ENCODE data around the gene RALGAPB. TPM values are rescaled to one million over a fixed set of nuclear protein-coding genes. Genes with fewer than 3 reads are reported as not detected.

RALGAPB gene
- total RNA-seq, 1 donor: 42.7 TPM

- Histone ChIP-seq H3K27ac (ENCODE audit: low read depth, low read length) (no peak overlapping the region), H3K4me3 (ENCODE audit: insufficient read depth, low read length) (no peak overlapping the region), H2AFZ (ENCODE audit: low read length) (no peak overlapping the region), H4K20me1 (ENCODE audit: insufficient read depth, low read length) (no peaks in the 10 kb centered on the region), H3K9me3 (ENCODE audit: low read depth, low read length) (no peaks in the 10 kb centered on the region), H3K27me3 (ENCODE audit: insufficient read depth, low read length) (peaks cover 31% of the 10 kb centered on the region), H3K79me2 (ENCODE audit: insufficient read depth, low read length) (no peaks in the 10 kb centered on the region), H3K36me3 (ENCODE audit: insufficient read depth, low read length) (no peaks in the 10 kb centered on the region), H3K4me2 (ENCODE audit: insufficient read depth, low read length) (no peak overlapping the region), H3K4me1 (ENCODE audit: insufficient read depth, low read length) (peaks cover 6% of the 10 kb centered on the region)
- DNase-seq (ENCODE audit: insufficient read length, low spot score, missing footprints): no peak
- TF ChIP-seq CTCF (IDR thresholded peaks at IDR 0.05; ENCODE audit: extremely low read depth, low read depth, low read length): no peak
Measured at GRCh38 chr20:38616457-38616856, 143.8 kb downstream of the RALGAPB start.

- H3K27me3 ChIP-seq (ENCODE audit: insufficient read depth, low read length): peaks cover 35% of the 10 kb centered on the region
- no peaks in the 10 kb centered on the region for H3K9me3 ChIP-seq (ENCODE audit: low read depth, low read length)
- no peaks in the 10 kb centered on the region for H3K79me2 ChIP-seq (ENCODE audit: insufficient read depth, low read length)
- no peak overlapping the region for H3K27ac ChIP-seq (ENCODE audit: low read depth, low read length)
- H3K4me1 ChIP-seq (ENCODE audit: insufficient read depth, low read length): peaks cover 6% of the 10 kb centered on the region
- no peak overlapping the region for H3K4me3 ChIP-seq (ENCODE audit: insufficient read depth, low read length)
- H3K4me2 ChIP-seq (ENCODE audit: insufficient read depth, low read length): no peak overlapping the region
- no peak for TF ChIP-seq CTCF (IDR thresholded peaks at IDR 0.05; ENCODE audit: extremely low read depth, low read depth, low read length)
- H3K36me3 ChIP-seq (ENCODE audit: insufficient read depth, low read length): no peaks in the 10 kb centered on the region
- peak; percentile 77 for DNase-seq (ENCODE audit: insufficient read length, low spot score, missing footprints)
- no peaks in the 10 kb centered on the region for H4K20me1 ChIP-seq (ENCODE audit: insufficient read depth, low read length)
- H2AFZ ChIP-seq (ENCODE audit: low read length): no peak overlapping the region
Measured at GRCh38 chr20:38617011-38617829, 144.6 kb downstream of the RALGAPB start.

GRCh38 chr20:38617830-38618196 lies 145.2 kb downstream of the RALGAPB start:
- H3K4me1 ChIP-seq (ENCODE audit: insufficient read depth, low read length): peaks cover 6% of the 10 kb centered on the region
- no peaks in the 10 kb centered on the region for H3K79me2 ChIP-seq (ENCODE audit: insufficient read depth, low read length)
- no peaks in the 10 kb centered on the region for H3K36me3 ChIP-seq (ENCODE audit: insufficient read depth, low read length)
- no peak for TF ChIP-seq CTCF (IDR thresholded peaks at IDR 0.05; ENCODE audit: extremely low read depth, low read depth, low read length)
- H4K20me1 ChIP-seq (ENCODE audit: insufficient read depth, low read length): no peaks in the 10 kb centered on the region
- H3K9me3 ChIP-seq (ENCODE audit: low read depth, low read length): no peaks in the 10 kb centered on the region
- H3K4me3 ChIP-seq (ENCODE audit: insufficient read depth, low read length): no peak overlapping the region
- no peak overlapping the region for H2AFZ ChIP-seq (ENCODE audit: low read length)
- H3K4me2 ChIP-seq (ENCODE audit: insufficient read depth, low read length): no peak overlapping the region
- H3K27ac ChIP-seq (ENCODE audit: low read depth, low read length): no peak overlapping the region
- peaks cover 34% of the 10 kb centered on the region for H3K27me3 ChIP-seq (ENCODE audit: insufficient read depth, low read length)
- DNase-seq (ENCODE audit: insufficient read length, low spot score, missing footprints): no peak

- no peaks in the 10 kb centered on the region for H3K79me2 ChIP-seq (ENCODE audit: insufficient read depth, low read length)
- no peaks in the 10 kb centered on the region for H4K20me1 ChIP-seq (ENCODE audit: insufficient read depth, low read length)
- peaks cover 30% of the 10 kb centered on the region for H3K27me3 ChIP-seq (ENCODE audit: insufficient read depth, low read length)
- TF ChIP-seq CTCF (IDR thresholded peaks at IDR 0.05; ENCODE audit: extremely low read depth, low read depth, low read length): no peak
- no peak overlapping the region for H3K27ac ChIP-seq (ENCODE audit: low read depth, low read length)
- H2AFZ ChIP-seq (ENCODE audit: low read length): no peak overlapping the region
- no peak overlapping the region for H3K4me3 ChIP-seq (ENCODE audit: insufficient read depth, low read length)
- no peaks in the 10 kb centered on the region for H3K36me3 ChIP-seq (ENCODE audit: insufficient read depth, low read length)
- no peaks in the 10 kb centered on the region for H3K9me3 ChIP-seq (ENCODE audit: low read depth, low read length)
- peaks cover 6% of the 10 kb centered on the region for H3K4me1 ChIP-seq (ENCODE audit: insufficient read depth, low read length)
- no peak for DNase-seq (ENCODE audit: insufficient read length, low spot score, missing footprints)
- no peak overlapping the region for H3K4me2 ChIP-seq (ENCODE audit: insufficient read depth, low read length)
Measured at GRCh38 chr20:38620441-38620840, 147.8 kb downstream of the RALGAPB start.
